GM19395 (cell line): Measurements from ENCODE around the gene OR5AL1.
"Not testable (repeated sequence)": the region's sequence is repeated elsewhere in the genome, so short reads cannot be mapped to it uniquely, and the experiment has no call there.

Experiments
- ATAC-seq: cut with Tn5 transposase; IDR thresholded peaks from one replicate; pipeline ENCODE4 v1.9.1; 2021; ENCODE audit warnings: mild to moderate bottlenecking, moderate library complexity; ENCODE audit not compliant: unreplicated experiment

Gene OR5AL1

DNA sequence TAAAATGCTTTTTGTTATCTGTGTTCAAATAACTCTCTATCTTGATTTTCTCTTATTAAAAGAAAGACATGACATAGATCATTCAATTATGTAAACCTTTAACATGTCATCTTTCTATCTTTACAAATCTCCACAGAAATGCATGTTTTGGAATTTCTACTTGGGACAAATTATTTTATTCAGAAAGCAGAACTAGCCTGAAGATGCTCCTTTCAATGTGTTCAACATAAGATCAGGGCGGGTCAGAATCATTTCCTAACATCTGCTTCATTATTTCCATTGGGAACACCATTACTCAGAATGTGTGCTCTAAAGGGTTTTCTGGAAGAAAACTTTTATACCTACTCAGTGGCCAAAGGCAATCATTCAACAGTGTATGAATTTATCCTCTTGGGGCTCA lies at the start of gene OR5AL1:
Gene OR5AL1, plus strand, starts transcription at position 301 of the 400 bp plus-strand sequence.
- ATAC-seq: no peak

DNA sequence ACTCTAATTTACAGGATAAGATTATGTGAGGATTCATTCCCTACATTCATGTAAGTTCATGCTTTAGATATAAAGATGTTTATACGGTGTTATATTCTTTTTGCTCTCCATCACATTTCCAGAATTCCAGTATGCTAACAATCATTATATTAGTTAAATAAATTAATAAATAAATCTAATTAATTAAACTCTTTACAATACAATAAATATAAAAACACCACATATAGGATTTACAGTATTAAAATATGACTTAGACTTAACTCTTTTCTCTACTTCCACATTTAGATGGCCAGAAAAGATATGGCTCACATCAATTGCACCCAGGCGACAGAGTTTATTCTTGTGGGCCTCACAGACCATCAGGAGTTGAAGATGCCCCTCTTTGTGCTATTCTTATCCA lies 37.2 kb upstream of the OR5AL1 start, which contains the start of gene OR8U1:
Gene OR8U1, plus strand, starts transcription at position 301 of the 400 bp plus-strand sequence. Its CDS starts 0 bp downstream, at position 301.
- ATAC-seq: no peak

DNA sequence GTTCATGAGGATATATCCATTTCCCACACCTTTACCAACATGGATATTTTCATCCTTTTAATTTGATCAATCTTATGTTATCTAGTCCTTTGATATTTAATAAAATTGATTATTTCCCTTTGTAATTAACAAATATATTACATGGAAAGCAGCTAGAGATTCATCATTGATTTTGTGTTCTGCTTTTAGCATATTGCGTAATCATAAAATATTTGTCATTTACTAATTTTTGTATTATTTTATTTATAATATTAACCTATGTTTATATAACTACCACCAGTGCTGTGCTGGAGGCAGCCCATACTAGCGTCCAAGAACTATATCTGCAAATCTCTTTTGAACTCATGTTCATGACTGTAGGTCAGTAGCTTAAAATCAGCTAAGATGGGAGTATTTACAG lies 32.4 kb upstream of the OR5AL1 start:
- no peak for ATAC-seq

DNA sequence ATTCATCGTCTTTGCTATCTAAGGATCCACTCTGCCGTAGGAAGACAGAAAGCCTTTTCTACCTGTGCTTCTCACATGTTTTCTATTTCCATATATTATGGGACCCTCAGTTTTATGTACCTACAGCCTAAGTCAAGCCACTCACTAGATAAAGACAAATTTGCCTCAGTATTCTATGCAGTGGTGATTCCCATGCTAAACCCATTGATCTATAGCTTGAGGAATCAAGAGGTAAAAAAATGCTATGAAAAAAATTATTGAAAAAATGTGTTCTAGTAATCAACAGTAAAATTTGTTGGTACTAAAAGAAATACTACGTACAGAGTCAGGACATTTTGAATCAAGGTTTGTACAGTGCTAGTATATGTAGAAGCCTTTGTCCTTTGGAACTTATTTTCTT lies 18.1 kb upstream of the OR5AL1 start:
- no peak for ATAC-seq

DNA sequence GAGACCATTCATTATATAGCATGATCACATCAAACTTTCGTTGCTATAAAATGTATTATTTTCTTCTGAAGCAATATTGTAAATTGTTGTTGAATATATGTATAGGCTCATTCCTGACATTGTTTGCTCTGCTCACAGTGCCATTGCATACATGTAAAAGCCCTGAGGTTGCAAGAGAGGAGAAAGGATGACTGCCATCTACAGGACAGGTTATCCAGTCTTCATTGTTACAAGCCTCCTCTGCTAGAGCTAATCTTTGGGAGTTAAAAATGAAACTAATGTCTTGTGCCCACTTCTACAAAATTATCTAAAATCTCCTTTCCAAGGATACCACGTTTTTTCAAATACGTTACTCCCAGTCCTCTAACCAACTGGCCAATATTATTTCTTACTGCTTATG lies 16.4 kb upstream of the OR5AL1 start:
- ATAC-seq: no peak

DNA sequence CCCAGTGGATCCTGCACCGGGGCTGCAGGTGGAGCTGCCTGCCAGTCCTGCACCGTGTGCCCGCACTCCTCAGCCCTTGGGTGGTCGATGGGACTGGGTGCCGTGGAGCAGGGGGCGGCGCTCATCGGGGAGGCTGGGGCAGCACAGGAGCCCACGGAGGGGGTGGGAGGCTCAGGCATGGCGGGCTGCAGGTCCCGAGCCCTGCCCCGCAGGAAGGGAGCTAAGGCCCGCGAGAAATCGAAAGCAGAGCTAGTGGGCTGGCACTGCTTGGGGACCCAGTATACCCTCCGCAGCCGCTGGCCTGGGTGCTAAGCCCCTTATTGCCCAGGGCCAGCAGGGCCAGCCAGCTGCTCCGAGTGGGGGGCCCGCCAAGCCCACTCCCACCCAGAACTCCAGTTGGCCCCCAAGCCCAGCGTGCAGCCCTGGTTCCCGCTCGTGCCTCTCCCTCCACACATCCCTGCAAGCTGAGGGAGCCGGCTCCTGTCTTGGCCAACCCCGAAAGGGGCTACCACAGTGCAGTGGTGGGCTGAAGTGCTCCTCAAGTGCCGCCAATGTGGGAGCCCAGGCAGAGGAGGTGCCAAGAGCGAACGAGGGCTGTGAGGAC lies 10.5 kb upstream of the OR5AL1 start:
- not testable (repeated sequence) for ATAC-seq

DNA sequence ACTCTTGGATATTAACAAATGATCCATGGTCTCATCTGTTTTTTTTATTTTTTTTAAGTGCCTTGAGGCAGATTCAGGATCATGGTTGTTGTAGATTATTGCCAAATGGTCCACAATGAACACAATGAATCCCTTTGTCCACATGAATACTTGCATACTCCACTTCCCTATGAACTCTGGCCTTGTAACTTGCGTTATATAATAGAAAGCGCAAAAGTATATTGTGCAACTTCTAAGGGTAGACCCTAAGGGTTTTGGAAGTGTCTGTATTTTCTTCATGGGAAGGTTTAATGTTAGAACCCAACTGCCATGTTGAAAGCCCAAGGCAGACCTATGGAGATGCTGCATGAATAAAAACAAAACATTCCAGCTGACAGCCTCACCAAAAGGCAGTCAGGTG lies 8.1 kb upstream of the OR5AL1 start:
- no peak for ATAC-seq

DNA sequence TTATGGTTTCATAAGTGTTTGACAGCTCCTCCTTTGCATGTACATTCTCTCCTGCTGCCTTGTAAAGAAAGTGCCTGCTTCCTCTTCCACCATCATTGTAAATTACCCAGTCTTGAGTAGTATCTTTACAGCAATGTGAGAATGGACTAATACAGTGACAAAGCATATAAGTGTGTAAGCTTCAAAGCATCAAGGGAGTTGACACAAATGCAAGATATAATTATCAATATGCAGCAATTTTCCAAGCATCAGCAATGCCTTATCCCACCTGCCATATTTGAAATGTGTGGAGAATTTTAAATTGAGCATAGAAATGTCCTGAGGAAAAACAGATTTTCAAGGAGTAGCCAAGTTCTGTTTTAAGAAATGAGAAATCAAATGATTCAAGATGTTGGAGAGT lies 1.7 kb upstream of the OR5AL1 start:
- ATAC-seq: no peak

DNA sequence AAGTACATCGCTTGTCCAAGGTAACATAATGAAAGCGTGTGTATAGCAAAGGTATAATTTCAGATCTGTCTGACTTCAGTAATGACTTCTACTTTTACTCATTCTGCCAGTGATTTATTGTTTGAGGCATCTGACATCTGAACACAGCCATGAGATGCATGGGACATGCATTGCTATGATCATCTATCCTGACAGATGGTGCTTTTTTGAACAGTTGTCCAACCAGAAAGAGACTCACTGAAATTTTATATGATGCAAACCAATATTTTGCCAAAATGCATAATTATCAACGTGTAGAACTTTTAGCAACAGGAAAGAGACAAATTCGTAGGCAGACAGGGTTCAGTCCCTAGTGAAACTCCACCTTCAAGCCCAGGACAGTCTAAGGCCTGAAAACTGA lies 41.0 kb downstream of the OR5AL1 start:
- no peak for ATAC-seq

DNA sequence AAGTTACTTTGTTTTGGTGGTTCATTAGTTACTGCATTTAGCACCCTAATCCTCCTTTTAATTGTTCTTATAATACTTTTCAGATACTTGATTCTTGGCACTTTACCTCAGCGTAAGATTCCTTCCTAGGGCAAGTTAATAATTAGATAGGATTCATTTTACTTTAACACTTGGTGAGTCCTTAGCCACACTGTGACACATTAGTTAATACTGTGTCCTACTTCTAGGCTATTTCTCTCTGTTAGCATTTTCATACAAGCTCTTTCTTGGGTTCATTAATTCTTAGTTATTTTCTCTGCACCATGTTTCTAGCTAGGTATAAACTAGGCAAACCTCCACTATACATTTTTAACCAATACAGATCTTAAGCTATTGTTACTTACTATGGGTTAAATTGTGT lies 44.6 kb downstream of the OR5AL1 start:
- ATAC-seq: no peak
